H1 (cell line): ENCODE data around the gene GRID1. TPM values are rescaled to one million over a fixed set of nuclear protein-coding genes. Genes with fewer than 3 reads are reported as not detected.

ENCODE experiments used
- CTCF ChIA-PET: fragments of 300-600 bp; sonication (Branson Sonifier 250); formaldehyde crosslinking; loops from one replicate; lab custom pipeline; 2021; ENCODE audit not compliant: partially characterized antibody; lab: Charles Lee
- POLR2A ChIA-PET: fragments of 300-600 bp; sonication (Branson Sonifier 250); formaldehyde crosslinking; loops from one replicate; lab custom pipeline; 2021; ENCODE audit warnings: inconsistent platforms; ENCODE audit not compliant: partially characterized antibody; lab: Charles Lee
- DNase-seq, 2 experiments: peaks; one replicate each; pipeline versions ENCODE4 v3.0.0 to v3.0.0-alpha.2; 2010 to 2022; ENCODE audit warnings: low spot score in 2 of 2, low read depth in 1 of 2, mixed read lengths in 1 of 2
- FAIRE-seq: peaks from 2 replicates; lab custom pipeline; 2011; peaks lifted over from hg19 to GRCh38; lab: Jason Lieb, UNC
- H2AFZ ChIP-seq: 2 replicates; pipeline ENCODE4 v1.8.1; 2012; ENCODE audit warnings: low read length, inconsistent platforms
- H2AK5ac ChIP-seq: 2 replicates; pipeline ENCODE4 v1.6.1; 2013; ENCODE audit warnings: low read depth, low read length
- H2BK120ac ChIP-seq: replicated peaks from 2 replicates; pipeline ENCODE3; 2013; ENCODE audit warnings: low read depth, low read length, inconsistent platforms
- H2BK12ac ChIP-seq: 2 replicates; pipeline ENCODE4 v1.6.1; 2013; ENCODE audit warnings: low read depth, low read length
- H2BK15ac ChIP-seq: 2 replicates; pipeline ENCODE4 v1.6.1; 2013; ENCODE audit warnings: low read length
- H2BK20ac ChIP-seq: 2 replicates; pipeline ENCODE4 v1.6.1; 2013; ENCODE audit warnings: low read length
- H2BK5ac ChIP-seq: 2 replicates; pipeline ENCODE4 v1.6.1; 2013; ENCODE audit warnings: low read depth, low read length
- H3K14ac ChIP-seq: 2 replicates; pipeline ENCODE4 v1.6.1; 2013; ENCODE audit warnings: inconsistent platforms; ENCODE audit not compliant: insufficient read length
- H3K18ac ChIP-seq: 2 replicates; pipeline ENCODE4 v1.6.1; 2013; ENCODE audit warnings: low read length; ENCODE audit errors: extremely low read depth
- H3K23ac ChIP-seq: 2 replicates; pipeline ENCODE4 v1.6.1; 2013; ENCODE audit warnings: inconsistent platforms; ENCODE audit not compliant: insufficient read length
- H3K23me2 ChIP-seq: 2 replicates; pipeline ENCODE4 v1.6.1; 2013; ENCODE audit warnings: low read depth, low read length
- H3K27ac ChIP-seq: 2 replicates; pipeline ENCODE4 v1.6.1; 2011; ENCODE audit warnings: low read depth, low read length, inconsistent platforms
- H3K27me3 ChIP-seq, 4 experiments: replicated peaks in 1 of 4; 1 replicate in 1 of 4; 2 replicates in 3 of 4; pipeline versions ENCODE4 v1.6.1 to v1.8.1; 2011 to 2013; ENCODE audit warnings: low read length in 3 of 4, mild to moderate bottlenecking in 3 of 4, inconsistent platforms in 2 of 4, mixed read lengths in 2 of 4, moderate library complexity in 1 of 4; ENCODE audit not compliant: control insufficient read depth in 3 of 4, insufficient read depth in 3 of 4; ENCODE audit errors: extremely low read depth in 1 of 4
- H3K36me3 ChIP-seq, 4 experiments: 2 replicates each; pipeline versions ENCODE4 v1.6.1 to v1.8.1; 2011 to 2013; ENCODE audit warnings: mild to moderate bottlenecking in 4 of 4, low read length in 3 of 4, moderate library complexity in 2 of 4, control low read depth in 1 of 4, inconsistent platforms in 1 of 4; ENCODE audit not compliant: insufficient read depth in 4 of 4, control insufficient read depth in 2 of 4
- H3K4ac ChIP-seq: replicated peaks from 2 replicates; pipeline ENCODE3; 2013; ENCODE audit warnings: low read length, low read depth, mixed read lengths, inconsistent platforms; ENCODE audit not compliant: insufficient read length
- H3K4me1 ChIP-seq, 4 experiments: replicated peaks in 1 of 4; 1 replicate in 1 of 4; 2 replicates in 3 of 4; pipeline versions ENCODE4 v1.6.1 to v1.8.1; 2011 to 2013; ENCODE audit warnings: low read length in 3 of 4, inconsistent platforms in 2 of 4, mixed read lengths in 1 of 4; ENCODE audit not compliant: insufficient read depth in 4 of 4, control insufficient read depth in 3 of 4
- H3K4me2 ChIP-seq, 2 experiments: 2 replicates each; pipeline versions ENCODE4 v1.6.1 to v1.8.1; 2011 to 2013; ENCODE audit warnings: low read depth in 2 of 2, low read length in 2 of 2, control low read depth in 1 of 2, inconsistent platforms in 1 of 2, mild to moderate bottlenecking in 1 of 2; ENCODE audit not compliant: insufficient read depth in 1 of 2
- H3K4me3 ChIP-seq, 4 experiments: fragments of 200-600, 300-600 bp in 1 of 4; sonication (generic), shearing (Covaris generic), sonication (Bioruptor Twin) in 1 of 4; 2 replicates each; pipeline versions ENCODE4 v1.5.1 to v1.8.1; 2011 to 2016; ENCODE audit warnings: low read length in 4 of 4, low read depth in 3 of 4, control low read depth in 2 of 4, inconsistent platforms in 2 of 4, mild to moderate bottlenecking in 2 of 4, mixed read lengths in 1 of 4, moderate library complexity in 1 of 4; ENCODE audit not compliant: insufficient read depth in 2 of 4; ENCODE audit errors: extremely low read depth in 1 of 4
- H3K56ac ChIP-seq: replicated peaks from 2 replicates; pipeline ENCODE3; 2013; ENCODE audit warnings: low read depth, mild to moderate bottlenecking, mixed read lengths, low read length, inconsistent platforms; ENCODE audit not compliant: insufficient read length
- H3K79me1 ChIP-seq: 2 replicates; pipeline ENCODE4 v1.6.1; 2013; ENCODE audit warnings: low read depth, low read length, control low read depth
- H3K79me2 ChIP-seq, 2 experiments: 2 replicates each; pipeline versions ENCODE4 v1.6.1 to v1.8.1; 2012 to 2013; ENCODE audit warnings: low read length in 2 of 2, mild to moderate bottlenecking in 2 of 2, inconsistent platforms in 1 of 2; ENCODE audit not compliant: insufficient read depth in 2 of 2, control insufficient read depth in 1 of 2
- H3K9ac ChIP-seq, 4 experiments: replicated peaks in 1 of 4; 1 replicate in 1 of 4; 2 replicates in 3 of 4; pipeline versions ENCODE4 v1.6.1 to v1.8.1; 2011 to 2013; ENCODE audit warnings: low read depth in 3 of 4, low read length in 3 of 4, control low read depth in 2 of 4, mild to moderate bottlenecking in 2 of 4, moderate library complexity in 2 of 4, inconsistent platforms in 1 of 4; ENCODE audit errors: extremely low read depth in 1 of 4
- H3K9me3 ChIP-seq, 2 experiments: 2 replicates each; pipeline versions ENCODE4 v1.6.1 to v1.8.1; 2012 to 2013; ENCODE audit warnings: mild to moderate bottlenecking in 2 of 2, moderate library complexity in 2 of 2, control low read depth in 1 of 2, inconsistent platforms in 1 of 2, low read depth in 1 of 2, low read length in 1 of 2, mixed read lengths in 1 of 2; ENCODE audit not compliant: insufficient read depth in 2 of 2
- H4K20me1 ChIP-seq, 2 experiments: replicated peaks in 1 of 2; 2 replicates each; pipeline versions ENCODE3 to v1.8.1; 2011 to 2013; ENCODE audit warnings: inconsistent platforms in 2 of 2, low read length in 2 of 2, mild to moderate bottlenecking in 1 of 2; ENCODE audit not compliant: insufficient read depth in 2 of 2, control insufficient read depth in 1 of 2
- H4K5ac ChIP-seq: 2 replicates; pipeline ENCODE4 v1.6.1; 2013; ENCODE audit warnings: low read length, low read depth, mixed read lengths, inconsistent platforms; ENCODE audit not compliant: insufficient read length
- H4K8ac ChIP-seq: 2 replicates; pipeline ENCODE4 v1.8.0; 2013; ENCODE audit warnings: mild to moderate bottlenecking, moderate library complexity, low read length, inconsistent platforms; ENCODE audit not compliant: insufficient read depth; ENCODE audit errors: extremely low read depth
- H4K91ac ChIP-seq: replicated peaks from 2 replicates; pipeline ENCODE3; 2013; ENCODE audit warnings: low read length, mixed read lengths, inconsistent platforms; ENCODE audit not compliant: insufficient read length
- CEBPB ChIP-seq: IDR thresholded peaks from 2 replicates; pipeline ENCODE4 v1.6.1; 2012; ENCODE audit warnings: low read depth, low read length
- GTF2F1 ChIP-seq: IDR thresholded peaks from 2 replicates; pipeline ENCODE4 v1.6.1; 2012; ENCODE audit warnings: low read depth, low read length, improper control_type of control experiment, borderline replicate concordance
- KDM5A ChIP-seq: fragments of 200-600 bp; IDR thresholded peaks from 2 replicates; pipeline ENCODE4 v1.7.1; 2012; ENCODE audit warnings: mild to moderate bottlenecking, low read length, inconsistent platforms, mixed read lengths
- MAFK ChIP-seq: IDR thresholded peaks from 2 replicates; pipeline ENCODE4 v1.6.1; 2012; ENCODE audit warnings: low read depth, mild to moderate bottlenecking, improper control_type of control experiment, low read length
- POLR2AphosphoS5 ChIP-seq: IDR thresholded peaks from 2 replicates; pipeline ENCODE4 v1.6.1; 2011; ENCODE audit warnings: low read depth, low read length
- RFX5 ChIP-seq: IDR thresholded peaks from 2 replicates; pipeline ENCODE4 v1.6.1; 2011; ENCODE audit warnings: low read depth, low read length, improper control_type of control experiment, borderline replicate concordance
- RNF2 ChIP-seq: fragments of 200-900, 300-1000 bp; sonication (generic); IDR thresholded peaks from 2 replicates; pipeline ENCODE4 v1.7.1; 2016; ENCODE audit warnings: borderline replicate concordance, low read depth, mild to moderate bottlenecking, antibody characterized with exemption, low read length; ENCODE audit not compliant: poor library complexity, severe bottlenecking; ENCODE audit errors: missing control alignments
- SIX5 ChIP-seq: IDR thresholded peaks from 2 replicates; pipeline ENCODE4 v1.6.1; 2011; ENCODE audit warnings: mild to moderate bottlenecking, low read depth, low read length
- SP1 ChIP-seq: IDR thresholded peaks from 2 replicates; pipeline ENCODE4 v1.6.1; 2011; ENCODE audit warnings: low read depth, low read length
- SUZ12 ChIP-seq: fragments of 200-600 bp; sonication (generic); IDR thresholded peaks from 2 replicates; pipeline ENCODE4 v1.6.1; 2012; ENCODE audit warnings: mild to moderate bottlenecking, inconsistent platforms, low read length, moderate library complexity, mixed read lengths
- TAF7 ChIP-seq: optimal IDR thresholded peaks from 2 replicates; pipeline ENCODE3; 2011; ENCODE audit warnings: low read depth, mild to moderate bottlenecking, inconsistent platforms, low read length, moderate library complexity, borderline replicate concordance
- YY1 ChIP-seq: IDR thresholded peaks from 2 replicates; pipeline ENCODE4 v1.6.1; 2011; ENCODE audit warnings: low read depth, mild to moderate bottlenecking, low read length
- ZNF274 ChIP-seq: IDR thresholded peaks from 2 replicates; pipeline ENCODE4 v1.7.0; 2012; ENCODE audit warnings: low read length, borderline replicate concordance; ENCODE audit errors: extremely low read depth
- WGBS, 2 experiments: shearing (Covaris generic) in 1 of 2; methylation state at CpG; one replicate each; pipeline versions ENCODE4 v1.1.6 to v1.1.7; 2013 to 2015; ENCODE audit warnings: low lambda C conversion rate in 2 of 2, mixed read lengths in 2 of 2, inconsistent platforms in 1 of 2, low coverage in 1 of 2, missing lambda C conversion rate in 1 of 2; ENCODE audit not compliant: insufficient replicate concordance in 2 of 2, insufficient coverage in 1 of 2, insufficient read length in 1 of 2; ENCODE audit errors: extremely low coverage in 1 of 2, missing lambda C conversion rate in 1 of 2; 5-methylcytosine and 5-hydroxymethylcytosine counted together
- polyA plus RNA-seq, 7 experiments: library from polyadenylated mRNA; depleted of rRNA in 3 of 7; stranded (reverse) in 5 of 7; unstranded in 2 of 7; fragments of >200 nt in 5 of 7; fragments of 200-250 nt in 2 of 7; gene quantifications; 1 replicate in 5 of 7; 2 replicates in 1 of 7; 4 replicates in 1 of 7; pipeline versions ENCODE4 v1.2.1 to v1.2.3, GENCODE V29; 2011 to 2013; ENCODE audit warnings: missing spikeins in 2 of 7, mixed read lengths in 2 of 7
- total RNA-seq: library from RNA; stranded (reverse); fragmentation: NEBNext Ultra II Directional; extraction: Animal tissue kit (Norgen Biotek cat#: 25700); gene quantifications from 2 replicates; pipeline ENCODE4 v1.2.1, GENCODE V29; 2021

GRID1 gene
- total and polyA plus RNA-seq, 2 of the 8 experiments (the other 6 are each of a cell fraction or from before 2014, with no cell fraction given) = 0.22 to 0.30 TPM

- H3K4me3 ChIP-seq = no peak overlapping the region
- H3K79me1 ChIP-seq = no peaks in the 10 kb centered on the region
- no peaks in the 10 kb centered on the region; the same call in 1 of the 2 replicates for H3K23me2 ChIP-seq
- H2BK15ac ChIP-seq = no peak overlapping the region
- no peak overlapping the region for H2AK5ac ChIP-seq
- H4K8ac ChIP-seq = no peak overlapping the region; the same call in 1 of the 2 replicates
- H3K27me3 ChIP-seq = no peaks in the 10 kb centered on the region
- H3K14ac ChIP-seq = no peak overlapping the region
- POLR2A ChIA-PET = no interaction called here
- H3K4me1 ChIP-seq = peaks cover 0 to 3% (median 0%) of the 10 kb centered on the region in 4 experiments; a peak in 1 of 7 replicates
- H2BK12ac ChIP-seq = no peak overlapping the region
- no peak for FAIRE-seq
- no peak for DNase-seq
- H3K18ac ChIP-seq = no peak overlapping the region
- no peak overlapping the region for H4K5ac ChIP-seq
- H3K4me2 ChIP-seq = no peak overlapping the region
- no peak overlapping the region for H3K27ac ChIP-seq
- no peak overlapping the region for H3K56ac ChIP-seq
- H3K9ac ChIP-seq = no peak overlapping the region
- H2BK120ac ChIP-seq = no peak overlapping the region
- no peak overlapping the region for H4K91ac ChIP-seq
- no peak overlapping the region for H3K23ac ChIP-seq
- 79% methylated on average over 4 of the region's 4 CpGs; no CpG with 5 or more reads in 1 of the 2 experiments for WGBS, 2 experiments
- H2AFZ ChIP-seq = no peak overlapping the region
- H2BK5ac ChIP-seq = no peak overlapping the region
- no peaks in the 10 kb centered on the region for H3K79me2 ChIP-seq
- no peaks in the 10 kb centered on the region for H4K20me1 ChIP-seq
- no peaks in the 10 kb centered on the region for H3K9me3 ChIP-seq
- TF ChIP-seq KDM5A (no peak), SUZ12 (no peak), POLR2AphosphoS5 (no peak), SIX5 (no peak), TAF7 (no peak), YY1 (no peak), MAFK (no peak), CEBPB (no peak), ZNF274 (no peak), RFX5 (no peak), SP1 (no peak), GTF2F1 (no peak), RNF2 (no peak)
- no peak overlapping the region for H2BK20ac ChIP-seq
- no peak overlapping the region for H3K4ac ChIP-seq
- CTCF ChIA-PET = interaction anchor here (1.3 to 1.6 kb wide), 3 partner anchors 126 to 1397 kb away, joined by 3 to 5 read pairs (median 4); no protein-coding TSS in a partner anchor
- H3K36me3 ChIP-seq = no peaks in the 10 kb centered on the region
Observed at GRCh38 chr10:86222336-86222650, 144.3 kb downstream of the GRID1 start.
